NCI-H146 treated with DMSO at 0.1 percent for 48 hours (cell line): Measurements from ENCODE around the gene RFC2.
"Not testable (repeated sequence)": the region's sequence is repeated elsewhere in the genome, so short reads cannot be mapped to it uniquely, and the experiment has no call there.

Source experiments
- DNase-seq: peaks from one replicate; lab custom pipeline; 2025; ENCODE audit not compliant: unreplicated experiment; lab: John Stamatoyannopoulos, UW

The RFC2 gene

DNA sequence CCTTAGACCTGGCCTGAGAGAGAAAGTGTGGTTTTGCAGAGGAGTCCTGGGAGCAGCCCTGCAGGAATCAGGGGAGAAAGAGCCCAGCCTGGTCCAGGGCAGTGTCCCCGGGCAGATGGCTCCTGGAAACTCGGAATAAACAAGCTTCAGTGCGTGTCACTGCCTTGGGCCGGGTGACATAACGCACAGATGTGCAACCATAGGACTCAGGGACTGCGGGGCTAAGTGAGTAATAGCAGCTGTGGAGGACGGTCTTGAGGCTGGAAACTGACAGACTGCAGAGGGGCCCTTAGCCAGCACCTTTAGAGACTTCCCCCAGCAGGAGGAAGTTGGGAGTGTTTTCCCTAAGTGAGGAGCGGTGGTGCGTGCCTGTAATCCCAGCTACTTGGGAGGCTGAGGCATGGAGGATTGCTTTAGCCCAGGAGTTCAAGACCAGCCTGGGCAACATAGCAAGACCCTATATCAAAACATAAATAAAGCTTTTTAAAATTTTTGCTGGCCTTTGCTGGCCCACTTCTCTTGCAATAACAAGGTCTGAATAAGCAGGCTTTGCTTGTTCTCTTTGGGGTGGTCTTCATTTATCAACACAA is 29.8 kb upstream of the RFC2 start:
- DNase-seq, result no peak

DNA sequence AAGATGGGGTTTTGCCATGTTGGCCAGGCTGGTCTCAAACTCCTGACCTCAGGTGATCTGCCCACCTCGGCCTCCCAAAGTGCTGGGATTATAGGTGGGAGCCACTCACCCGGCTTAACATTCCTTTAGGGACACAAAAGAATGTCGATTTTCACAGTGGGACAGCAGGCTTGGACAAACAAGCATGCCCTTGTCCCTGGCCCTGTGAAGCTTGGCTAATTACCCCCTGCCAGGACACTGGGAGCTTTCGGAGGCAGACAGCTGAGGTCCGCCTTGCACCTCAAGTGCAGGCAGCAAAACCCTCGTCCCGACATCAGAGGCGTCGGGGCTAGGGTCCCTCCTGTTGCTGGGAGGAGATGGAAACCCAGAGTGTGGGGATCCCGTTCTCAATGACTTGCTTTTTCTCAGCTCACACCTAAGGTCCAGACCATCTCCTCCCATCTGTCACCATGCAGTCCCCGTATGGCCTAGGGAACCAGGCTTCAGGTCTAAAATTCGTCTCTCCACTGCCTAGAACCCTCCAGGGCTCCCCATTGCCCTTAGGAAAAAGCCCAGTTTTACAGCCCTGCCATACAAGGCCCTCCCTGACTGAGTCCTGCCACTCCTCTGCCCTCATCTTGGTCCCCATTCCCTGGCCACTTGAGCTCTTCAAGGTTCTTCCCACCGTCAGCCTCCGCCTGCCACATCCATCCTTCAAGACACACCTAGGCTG is 28.7 kb upstream of the RFC2 start:
- peak; percentile 24 for DNase-seq

DNA sequence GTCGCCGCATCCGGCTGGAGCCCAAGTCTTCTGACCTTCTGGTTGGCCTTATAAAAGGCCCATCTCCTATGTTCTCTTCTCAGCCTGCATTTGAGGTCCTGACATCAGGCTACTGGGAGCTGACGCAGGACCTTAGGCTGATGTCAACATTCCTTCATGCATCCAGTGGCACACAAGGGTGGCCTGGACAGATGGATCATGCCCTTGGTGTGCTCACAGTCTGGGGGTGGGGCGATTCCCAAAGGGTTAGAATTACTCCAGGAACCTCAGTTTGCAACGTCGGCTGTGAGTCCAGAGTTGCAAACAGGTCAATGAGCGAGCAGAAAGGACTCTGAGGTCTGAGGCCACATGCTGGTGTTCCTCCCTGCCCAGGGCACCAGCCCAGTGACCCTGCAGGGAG is 26.8 kb upstream of the RFC2 start:
- DNase-seq, result no peak

- DNase-seq, result no peak
Observed at GRCh38 chr7:74277636-74278035, 23.4 kb upstream of the RFC2 start.

- no peak for DNase-seq
Observed at GRCh38 chr7:74275401-74275881, 21.2 kb upstream of the RFC2 start.

DNA sequence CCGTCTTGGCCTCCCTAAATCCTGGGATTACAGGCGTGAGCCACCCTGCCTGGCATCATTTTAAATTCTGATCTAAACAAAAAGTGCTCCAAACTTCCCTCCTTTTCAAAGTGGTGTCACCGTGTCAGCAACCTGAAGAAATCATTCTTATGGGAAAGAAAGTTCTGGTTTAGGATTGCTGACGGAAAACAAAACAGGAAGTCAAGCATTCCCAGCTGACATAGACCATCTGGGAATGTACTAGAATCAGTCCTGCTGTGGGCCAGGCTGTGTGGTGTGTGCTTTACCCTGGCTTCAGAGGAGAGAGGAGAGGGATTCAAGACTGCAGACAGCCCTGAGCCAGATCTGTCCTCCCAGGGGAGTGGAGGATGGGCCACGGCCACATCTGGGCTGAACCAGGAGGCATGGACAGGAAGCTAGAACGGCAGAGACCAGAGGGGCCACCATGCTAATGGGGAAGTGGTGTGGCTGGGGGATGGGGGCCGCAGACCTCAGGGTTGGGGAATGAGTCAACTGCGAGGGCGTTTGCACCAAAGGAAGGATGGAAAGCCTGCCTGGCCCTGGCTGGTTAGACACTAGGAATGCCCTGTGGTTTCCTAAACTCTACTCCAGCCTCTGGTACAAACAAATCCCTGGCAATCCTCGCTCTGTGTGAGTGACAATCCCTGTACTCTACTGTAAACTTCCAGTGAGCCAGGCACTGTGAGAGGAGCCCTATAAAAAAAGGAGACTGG is 18.3 kb upstream of the RFC2 start:
- DNase-seq, result no peak

- DNase-seq, result no peak
Observed at GRCh38 chr7:74271742-74272141, 17.5 kb upstream of the RFC2 start.

DNA sequence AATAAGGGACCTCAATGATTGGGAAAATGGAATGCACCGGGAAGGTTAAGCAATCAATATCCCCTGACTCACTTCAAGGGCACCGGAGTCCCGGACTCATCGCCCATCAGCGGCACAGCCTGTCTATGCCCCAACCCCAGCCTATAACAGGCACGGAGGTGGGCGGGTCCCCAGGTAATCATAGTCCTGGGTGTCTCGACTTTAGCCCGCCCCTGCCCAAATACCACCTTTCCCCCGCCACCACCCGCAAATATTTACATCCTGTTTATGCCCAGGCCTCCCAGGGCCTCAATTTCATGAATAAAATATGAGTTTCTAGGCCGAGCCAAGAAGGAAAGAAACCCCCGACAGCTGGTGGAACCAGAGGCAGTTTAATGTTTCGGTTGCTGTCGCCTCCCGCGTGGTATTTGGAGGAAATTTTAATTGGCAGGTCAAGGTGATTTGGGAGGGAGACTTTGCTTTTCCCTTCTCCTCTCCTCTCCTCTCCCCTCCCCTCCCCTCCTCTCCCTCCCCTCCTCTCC is 15.6 kb upstream of the RFC2 start:
- peak; percentile 27 for DNase-seq

GRCh38 chr7:74267756-74268565 is 13.8 kb upstream of the RFC2 start:
- DNase-seq, result no peak

GRCh38 chr7:74266191-74266963 is 12.2 kb upstream of the RFC2 start:
- DNase-seq, result no peak

GRCh38 chr7:74263399-74264120 is 9.4 kb upstream of the RFC2 start:
- DNase-seq, result no peak

DNA sequence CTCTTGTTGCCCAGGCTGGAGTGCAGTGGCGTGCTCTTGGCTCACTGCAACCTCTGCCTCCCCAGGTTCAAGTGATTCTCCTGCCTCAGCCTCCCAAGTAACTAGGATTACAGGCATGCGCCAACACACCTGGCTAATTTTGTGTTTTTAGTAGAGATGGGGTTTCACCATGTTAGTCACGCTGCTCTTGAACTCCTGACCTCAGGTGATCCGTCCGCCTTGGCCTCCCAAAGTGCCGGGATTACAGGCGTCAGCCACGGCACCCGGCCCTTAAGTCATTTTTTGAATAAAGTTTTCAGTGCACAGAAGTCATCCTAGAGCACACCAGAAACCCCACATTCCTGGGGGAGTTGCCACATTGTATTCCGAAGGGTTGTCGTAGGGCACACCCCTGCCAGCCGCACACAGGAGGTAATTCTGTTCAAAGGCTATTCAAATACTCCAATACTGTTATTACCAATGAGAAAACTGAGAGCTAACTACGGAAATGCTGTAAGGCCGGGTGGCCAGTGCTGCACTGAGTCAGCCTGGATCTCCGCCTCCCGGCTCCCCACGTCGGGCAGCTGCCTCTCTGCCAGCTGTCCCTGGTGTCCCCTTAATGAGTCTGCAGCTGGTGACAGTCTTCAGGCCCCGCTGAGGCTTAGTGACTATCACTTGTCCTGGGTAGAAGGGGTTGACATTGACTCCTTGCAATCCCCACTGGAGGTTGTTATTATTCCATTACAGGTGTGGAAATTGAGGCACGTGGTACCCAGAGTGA is 8.6 kb upstream of the RFC2 start:
- DNase-seq, result no peak

GRCh38 chr7:74258639-74259038 is 4.4 kb upstream of the RFC2 start:
- no peak for DNase-seq

- DNase-seq, result no peak
Observed at GRCh38 chr7:74256491-74257408, 2.6 kb upstream of the RFC2 start.

DNA sequence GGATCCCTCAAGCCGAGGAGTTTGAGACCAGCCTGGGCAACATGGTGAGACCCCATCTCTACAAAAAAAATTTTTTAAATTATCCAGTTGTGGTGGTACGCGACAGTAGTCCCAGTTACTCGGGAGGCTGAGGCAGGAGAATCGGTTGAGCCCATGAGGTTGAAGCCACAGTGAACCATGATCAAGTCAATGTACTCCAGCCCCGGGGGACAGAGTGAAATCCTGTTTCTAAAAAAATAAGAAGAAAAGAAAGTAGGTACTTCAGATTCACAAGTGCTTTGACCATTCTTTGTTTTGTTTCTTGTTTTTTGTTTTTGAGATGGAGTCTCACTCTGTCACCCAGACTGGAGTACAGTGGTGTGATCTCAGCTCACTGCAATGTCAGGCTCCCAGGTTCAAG is 1.3 kb upstream of the RFC2 start:
- not testable (repeated sequence) for DNase-seq

- no peak for DNase-seq
Observed at GRCh38 chr7:74254858-74255379, 720 bp upstream of the RFC2 start.

DNA sequence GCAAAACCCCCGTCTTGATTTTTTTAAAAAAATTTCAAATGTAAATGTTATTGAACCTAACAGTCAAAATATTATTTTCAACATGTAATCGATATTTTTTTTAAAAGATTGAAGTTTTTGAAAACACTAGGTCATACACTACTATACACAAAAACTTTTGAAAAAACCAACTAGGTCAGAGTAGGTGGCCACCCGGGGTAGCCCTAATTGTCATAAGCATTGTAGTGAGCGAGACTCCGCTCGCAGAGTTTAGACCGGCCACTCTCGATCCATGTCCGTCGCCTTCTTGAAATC is 417 bp downstream of the RFC2 start:
- no peak for DNase-seq

DNA sequence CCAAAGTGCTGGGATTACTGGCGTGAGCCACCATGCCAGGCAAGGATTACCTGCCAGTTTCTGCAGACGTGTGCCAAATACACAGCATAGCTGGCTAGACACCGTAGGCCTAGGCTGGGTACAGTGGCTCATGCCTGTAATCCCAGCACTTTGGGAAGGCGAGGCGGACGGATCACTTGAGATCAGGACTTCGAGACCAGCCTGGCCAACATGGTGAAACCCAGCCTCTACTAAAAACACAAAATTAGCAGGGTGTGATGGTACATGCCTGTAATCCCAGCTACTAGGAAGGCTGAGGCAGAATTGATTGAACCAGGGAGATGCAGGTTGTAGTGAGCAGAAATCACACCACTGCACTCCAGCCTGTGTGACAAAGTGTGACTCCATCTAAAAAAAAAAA is 868 bp downstream of the RFC2 start:
- DNase-seq, result no peak
